Lower leg skin (tissue), 4 donors: ENCODE data around the gene CACNA1I. TPM values are rescaled to one million over a fixed set of nuclear protein-coding genes. Genes with fewer than 3 reads are reported as not detected.

Experiments used
- DNase-seq, 2 donors: peaks; one replicate each; pipeline ENCODE4 v3.0.0-alpha.2; 2019; ENCODE audit warnings: low spot score in 2 of 2
- H3K4me3 ChIP-seq: fragments of 200-600 bp; sonication (generic); 2 replicates; pipeline ENCODE4 v1.5.1; 2017; ENCODE audit warnings: mild to moderate bottlenecking, low read depth; ENCODE audit not compliant: poor library complexity, severe bottlenecking
- CTCF ChIP-seq, 3 donors: fragments of 450-650 bp; IDR thresholded peaks; one replicate each; pipeline ENCODE4 v1.5.1; 2016; ENCODE audit warnings: antibody characterized with exemption in 3 of 3, mild to moderate bottlenecking in 3 of 3, moderate library complexity in 2 of 3
- POLR2A ChIP-seq, 2 donors: fragments of 450-650 bp; IDR thresholded peaks; one replicate each; pipeline ENCODE4 v1.6.1; 2016 to 2017; ENCODE audit warnings: antibody characterized with exemption in 2 of 2, mild to moderate bottlenecking in 1 of 2, moderate library complexity in 1 of 2
- WGBS, 2 donors: methylation state at CpG; one replicate each; pipeline ENCODE4 v1.1.5; 2018; 5-methylcytosine and 5-hydroxymethylcytosine counted together
- intact Hi-C: fragments of 100-400 bp; cut with DNase I; formaldehyde crosslinking; loops from one replicate; pipeline ENCODE4 v1.15.0; 2023; ENCODE audit warnings: low total_unique reads
- total RNA-seq, 4 donors: library from RNA; depleted of rRNA; stranded (reverse); fragments of >200 nt; gene quantifications; one replicate each; pipeline ENCODE4 v1.1.0, GENCODE V29; 2016

The CACNA1I gene
- total RNA-seq, 4 donors from 2014 or later = 0.13 to 0.27 (median 0.21) TPM

DNA sequence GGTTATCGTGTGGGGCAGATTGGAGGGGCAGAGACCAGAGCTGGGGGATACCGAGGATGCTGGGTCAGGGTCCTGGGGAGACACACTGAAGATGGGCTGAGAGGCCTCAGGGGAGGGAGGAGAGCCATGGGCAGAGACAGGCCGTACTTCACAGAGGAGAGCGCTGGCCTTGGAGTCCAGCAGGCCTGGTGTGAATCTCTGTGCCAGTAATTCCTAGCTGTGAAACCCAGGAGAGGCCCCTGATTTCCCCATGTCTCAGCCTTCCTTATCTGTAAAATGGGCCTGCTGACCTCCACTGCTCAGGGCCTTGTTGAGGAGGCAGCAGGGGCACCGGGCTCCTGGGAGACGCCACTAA, 23.4 kb downstream of the CACNA1I start:
- WGBS, 2 donors = 64 to 67% methylated on average over 6 of the region's 6 CpGs
- intact Hi-C loops = no loop called here
- no peak overlapping the region for H3K4me3 ChIP-seq
- TF ChIP-seq POLR2A (IDR thresholded peaks at IDR 0.05) (no peak), CTCF (IDR thresholded peaks at IDR 0.05) (no peak)
- no peak for DNase-seq

DNA sequence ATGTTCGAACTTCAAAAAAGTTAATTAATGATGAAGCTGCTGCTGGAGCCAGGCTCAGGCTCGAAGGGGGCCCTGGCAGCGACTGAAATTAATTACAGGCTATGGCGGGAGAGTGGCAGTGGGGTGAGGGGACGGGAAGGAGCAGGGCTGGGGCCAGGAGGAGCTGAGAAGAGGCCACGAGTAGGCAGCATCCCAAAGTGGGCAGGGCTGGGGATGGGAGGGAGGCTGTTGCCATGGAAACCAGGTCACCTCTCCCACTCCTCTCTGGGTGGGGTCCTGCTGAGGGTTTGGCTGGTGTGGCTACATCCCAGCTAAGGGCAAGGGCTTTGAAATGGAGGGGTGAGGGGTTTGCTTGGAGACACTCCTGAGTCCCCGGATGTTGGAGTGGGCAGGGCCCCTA, 23.9 kb downstream of the CACNA1I start:
- no peak overlapping the region for H3K4me3 ChIP-seq
- WGBS, 2 donors = 53 to 57% methylated on average over 7 of the region's 7 CpGs
- DNase-seq = no peak
- intact Hi-C loops = no loop called here
- TF ChIP-seq POLR2A (IDR thresholded peaks at IDR 0.05) = no peak
- TF ChIP-seq CTCF (IDR thresholded peaks at IDR 0.05) = no peak

DNA sequence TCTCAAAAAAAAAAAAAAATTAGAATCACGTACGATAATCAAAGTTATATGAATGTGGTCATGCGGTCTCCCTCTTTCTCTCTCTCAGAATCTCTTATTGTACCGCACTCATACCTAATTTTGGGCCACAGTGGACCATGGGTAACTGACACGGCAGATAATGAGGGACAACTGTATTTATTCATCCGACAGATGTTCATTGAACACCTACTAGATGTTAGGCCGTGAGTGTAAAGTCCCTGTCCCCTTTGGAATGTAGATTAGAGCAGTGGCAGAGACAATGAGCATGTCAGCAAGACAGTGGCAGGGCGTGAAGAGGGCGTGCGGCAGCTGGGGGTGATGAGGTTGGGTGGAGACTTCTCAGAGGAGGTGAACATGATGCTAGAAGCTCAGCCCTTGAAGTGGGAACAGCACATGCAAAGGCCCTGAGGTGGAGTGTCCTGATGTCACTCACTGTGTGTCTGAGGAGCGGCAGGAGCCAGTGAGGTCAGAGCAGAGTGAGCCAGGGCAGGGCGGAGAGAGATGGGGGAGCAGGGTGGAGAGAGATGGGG, 25.1 kb downstream of the CACNA1I start:
- DNase-seq = no peak
- TF ChIP-seq CTCF (IDR thresholded peaks at IDR 0.05) (no peak), POLR2A (IDR thresholded peaks at IDR 0.05) (no peak)
- 75 to 80% methylated on average over 11 to 12 of the region's 12 CpGs for WGBS, 2 donors
- H3K4me3 ChIP-seq = no peak overlapping the region
- intact Hi-C loops = no loop called here

DNA sequence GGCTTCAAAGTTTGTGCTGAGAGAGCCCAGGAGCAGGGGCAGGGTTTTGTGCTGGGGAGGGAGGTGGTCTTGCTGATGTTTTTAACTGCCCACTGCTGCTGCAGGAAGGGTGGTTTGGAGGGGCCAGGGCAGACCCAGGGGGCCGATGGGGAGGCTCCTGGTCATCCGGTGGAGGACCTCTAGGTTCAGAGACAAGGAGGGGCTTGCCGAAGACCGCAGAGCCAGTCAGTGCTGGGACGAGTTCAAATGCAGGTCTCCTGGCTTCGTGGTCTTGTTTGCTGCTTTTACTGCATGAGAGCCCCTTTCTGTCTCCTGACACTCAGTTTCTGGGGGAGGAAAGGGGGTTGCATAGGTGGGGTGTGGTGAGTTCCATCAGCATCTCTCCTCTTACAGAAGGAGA, 26.0 kb downstream of the CACNA1I start:
- no peak overlapping the region for H3K4me3 ChIP-seq
- TF ChIP-seq POLR2A (IDR thresholded peaks at IDR 0.05) (no peak), CTCF (IDR thresholded peaks at IDR 0.05) (no peak)
- intact Hi-C loops = no loop called here
- WGBS, 2 donors = 54 to 75% methylated on average over 6 of the region's 6 CpGs
- DNase-seq = no peak

DNA sequence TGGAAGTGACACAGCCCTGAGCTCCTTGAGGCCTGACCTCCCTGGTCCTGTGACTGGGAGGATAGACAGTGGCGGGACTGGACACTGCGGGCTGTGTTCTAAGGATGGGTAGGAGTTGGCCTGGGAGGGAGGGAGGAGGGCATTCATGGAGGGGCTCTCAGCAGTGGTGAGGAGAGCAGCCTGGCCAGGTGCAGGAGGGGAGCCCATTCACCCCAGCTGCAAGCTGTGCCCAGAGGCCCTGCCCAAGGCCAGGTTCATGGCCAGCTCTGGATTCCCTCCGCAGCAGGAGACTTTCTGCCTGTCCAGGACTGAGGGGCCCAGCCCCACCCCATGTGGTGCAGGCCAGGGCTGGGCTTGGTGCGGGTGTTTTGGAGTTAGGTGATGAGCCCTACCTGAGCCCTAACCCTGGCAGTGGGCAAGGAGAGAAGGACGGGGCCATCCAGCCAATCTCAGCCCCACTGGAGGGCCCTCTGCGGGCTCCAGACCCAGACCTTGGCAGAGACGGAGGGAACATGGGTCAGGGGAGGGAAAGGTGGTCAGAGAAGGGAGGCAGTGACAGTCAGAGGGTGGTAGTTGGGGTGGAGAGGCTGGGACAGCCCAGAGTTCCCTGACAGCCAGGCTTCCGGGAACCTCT, 26.8 kb downstream of the CACNA1I start:
- no peak for DNase-seq
- WGBS, 2 donors = 76 to 78% methylated on average over 8 of the region's 8 CpGs
- TF ChIP-seq CTCF (IDR thresholded peaks at IDR 0.05) (no peak), POLR2A (IDR thresholded peaks at IDR 0.05) (no peak)
- intact Hi-C loops = no loop called here
- H3K4me3 ChIP-seq = no peak overlapping the region
